SKM-1 (cell line): ENCODE measurements around the gene ZNF607.
"Not testable (repeated sequence)": the region's sequence is repeated elsewhere in the genome, so short reads cannot be mapped to it uniquely, and the experiment has no call there.

Experiments
- DNase-seq: peaks from one replicate; lab custom pipeline; 2025; ENCODE audit not compliant: unreplicated experiment; lab: John Stamatoyannopoulos, UW

Gene ZNF607

GRCh38 chr19:37719111-37719926 lies at the start of gene ZNF607:
Gene ZNF607 (minus strand): TSS chr19:37719761. CDS start chr19:37711618, 8,143 bp downstream.
- peak; percentile 86 for DNase-seq

DNA sequence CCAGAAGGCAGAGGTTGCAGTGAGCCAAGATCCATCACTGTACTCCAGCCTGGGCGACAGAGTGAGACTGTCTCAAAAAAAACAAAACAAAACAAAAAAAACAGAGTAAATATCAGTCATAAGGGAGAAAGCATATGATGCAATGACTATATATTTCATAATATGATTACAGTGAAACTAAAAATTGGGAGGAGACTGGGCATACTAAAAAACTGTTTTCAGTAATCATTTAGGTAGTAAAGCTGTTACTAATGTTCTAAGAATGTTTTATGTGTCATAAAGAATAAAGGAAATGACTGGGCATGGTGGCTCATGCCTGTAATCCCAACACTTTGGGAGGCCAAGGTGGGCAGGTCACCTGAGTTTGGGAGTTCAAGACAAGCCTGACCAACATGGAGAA lies 43.9 kb upstream of the ZNF607 start:
- DNase-seq: no peak

DNA sequence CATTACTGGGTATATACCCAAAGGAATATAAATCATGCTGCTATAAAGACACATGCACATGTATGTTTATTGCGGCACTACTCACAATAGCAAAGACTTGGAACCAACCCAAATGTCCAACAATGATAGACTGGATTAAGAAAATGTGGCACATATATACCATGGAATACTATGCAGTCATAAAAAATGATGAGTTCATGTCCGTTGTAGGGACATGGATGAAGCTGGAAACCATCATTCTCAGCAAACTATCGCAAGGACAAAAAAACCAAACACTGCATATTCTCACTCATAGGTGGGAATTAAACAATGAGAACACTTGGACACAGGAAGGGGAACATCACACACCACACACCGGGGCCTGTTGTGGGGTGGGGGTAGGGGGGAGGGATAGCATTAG lies 38.1 kb upstream of the ZNF607 start:
- DNase-seq: not testable (repeated sequence)

- DNase-seq: no peak
Measured at GRCh38 chr19:37738371-37738770, 18.8 kb upstream of the ZNF607 start.

DNA sequence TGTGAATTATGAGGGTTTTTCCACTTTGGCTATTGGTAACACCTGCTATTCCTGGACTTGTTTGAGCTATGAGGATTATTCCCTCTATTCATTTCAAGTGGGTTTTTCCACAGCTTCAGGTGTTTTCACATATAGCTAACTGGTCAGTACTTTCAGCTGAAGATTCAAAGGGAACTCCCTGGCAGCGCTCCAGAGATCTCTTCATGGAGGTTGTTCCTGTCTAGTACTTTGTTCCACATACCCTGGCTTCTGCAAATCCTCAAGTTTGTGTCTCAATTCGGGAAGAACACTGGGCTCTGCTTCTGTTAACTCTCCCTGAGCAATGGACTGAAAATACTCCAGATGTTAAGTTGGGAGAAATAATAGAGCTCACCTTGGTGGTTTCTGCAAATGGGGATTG lies 5.6 kb upstream of the ZNF607 start:
- DNase-seq: no peak

- no peak for DNase-seq
Measured at GRCh38 chr19:37719927-37720265, 335 bp upstream of the ZNF607 start.

DNA sequence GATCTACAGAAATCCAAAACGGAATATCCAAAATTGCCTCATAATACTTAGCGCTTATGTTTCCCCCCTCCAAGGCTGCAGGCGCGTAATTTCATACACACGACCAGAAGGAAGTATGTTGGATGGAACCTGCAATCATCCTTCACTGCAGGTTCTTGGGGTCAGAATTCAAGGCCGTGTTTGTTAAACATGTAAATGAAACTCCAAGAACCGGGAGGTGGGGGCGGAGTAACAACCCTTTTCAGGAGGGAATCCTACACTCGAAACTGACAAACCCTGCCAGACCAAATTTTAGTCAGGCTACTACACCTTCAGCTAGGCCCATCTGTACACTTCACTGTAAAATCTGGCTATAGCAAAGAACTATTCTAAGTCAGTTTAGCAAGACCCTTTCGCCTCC lies 1.3 kb downstream of the ZNF607 start:
- no peak for DNase-seq

DNA sequence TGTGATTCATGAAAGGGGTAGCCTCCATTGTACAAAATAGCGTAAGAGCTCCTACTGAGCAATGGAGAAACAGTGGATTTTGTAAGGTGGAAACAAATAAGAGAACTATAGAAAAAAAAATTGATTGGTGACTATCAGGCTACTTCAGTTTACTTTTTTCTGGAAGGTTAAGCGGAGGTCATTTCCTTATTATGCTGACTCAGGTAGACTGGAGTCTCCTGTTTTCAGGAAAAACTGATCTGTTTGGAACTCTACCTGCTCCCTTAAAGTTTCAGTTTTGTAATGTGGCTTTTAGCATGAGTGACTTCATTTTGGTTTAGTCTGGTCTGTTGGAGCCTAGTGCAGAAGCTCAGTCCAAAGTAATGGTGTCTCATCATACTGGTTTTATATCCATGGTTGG lies 3.4 kb downstream of the ZNF607 start:
- no peak for DNase-seq

GRCh38 chr19:37706052-37706605 lies 13.4 kb downstream of the ZNF607 start:
- no peak for DNase-seq

DNA sequence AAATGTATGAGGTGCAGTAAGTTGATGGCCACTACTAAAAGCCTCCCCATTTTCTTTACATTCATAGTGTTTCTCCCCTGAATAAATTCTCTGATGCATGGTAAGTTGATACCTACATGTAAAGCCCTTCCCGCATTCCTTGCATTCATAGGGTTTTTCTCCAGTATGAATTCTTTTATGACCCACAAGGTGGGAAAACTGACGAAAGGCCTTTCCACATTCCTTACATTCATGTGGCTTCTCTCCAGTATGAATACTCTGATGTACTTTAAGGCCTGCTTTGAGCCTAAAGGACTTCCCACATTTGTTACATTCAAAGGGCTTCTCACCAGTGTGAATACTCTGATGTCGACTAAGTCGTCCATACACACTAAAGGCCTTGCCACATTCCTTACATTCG lies 20.5 kb downstream of the ZNF607 start:
- no peak for DNase-seq

DNA sequence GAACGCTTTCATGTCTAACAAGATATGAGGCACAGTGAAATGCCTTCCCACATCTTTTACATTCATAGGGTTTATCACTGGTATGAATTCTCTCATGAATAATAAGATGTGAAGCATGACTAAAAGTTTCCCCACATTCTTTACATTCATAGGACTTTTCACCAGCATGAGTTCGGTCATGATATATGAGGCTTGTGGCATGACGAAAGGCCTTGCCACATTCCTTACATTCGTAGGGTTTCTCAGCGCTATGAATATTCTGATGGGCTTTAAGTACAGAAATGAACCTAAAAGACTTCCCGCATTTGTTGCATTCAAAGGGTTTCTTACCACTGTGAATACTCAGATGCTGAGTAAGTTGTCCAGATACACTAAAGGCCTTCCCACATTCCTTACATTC lies 21.3 kb downstream of the ZNF607 start:
- DNase-seq: no peak

DNA sequence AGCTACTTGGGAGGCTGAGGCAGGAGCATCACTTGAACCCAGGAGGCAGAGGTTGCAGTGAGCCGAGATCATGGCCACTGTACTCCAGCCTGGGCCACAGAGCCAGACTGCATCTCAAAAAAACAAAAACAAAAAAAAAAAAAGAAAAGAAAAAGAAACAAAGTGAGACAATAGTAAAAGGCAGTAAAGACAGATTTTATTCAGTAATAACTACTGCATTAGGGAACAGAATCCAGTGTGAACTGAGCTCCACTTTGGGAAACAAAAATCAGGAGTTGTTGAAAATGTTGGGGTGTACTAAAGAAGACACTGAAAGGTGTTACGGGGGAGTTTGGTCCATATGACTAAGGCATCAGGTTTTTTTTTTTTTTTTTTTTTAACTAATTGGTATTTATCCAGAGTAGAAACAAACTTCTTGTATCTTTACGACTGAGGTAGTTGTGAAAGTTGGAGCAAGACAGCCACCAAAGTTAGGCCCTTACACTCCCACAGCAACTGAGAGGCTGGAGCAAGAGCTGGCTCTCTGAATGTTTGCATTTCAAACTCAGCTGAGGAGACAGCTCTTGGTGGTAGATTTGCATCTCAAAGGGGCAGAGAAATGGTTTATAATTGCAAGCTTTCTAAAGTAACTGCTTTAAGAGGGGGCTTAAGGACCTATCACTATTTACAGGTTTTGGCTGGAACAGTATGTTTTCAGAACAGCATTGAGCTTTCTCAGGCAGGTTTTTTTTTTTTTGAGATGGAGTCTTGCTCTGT lies 24.2 kb downstream of the ZNF607 start:
- no peak for DNase-seq

GRCh38 chr19:37692956-37693620 lies 26.5 kb downstream of the ZNF607 start:
- DNase-seq: no peak

- peak; percentile 34 for DNase-seq
Measured at GRCh38 chr19:37691881-37692504, 27.6 kb downstream of the ZNF607 start.

- no peak for DNase-seq
Measured at GRCh38 chr19:37683520-37683919, 36.0 kb downstream of the ZNF607 start.

DNA sequence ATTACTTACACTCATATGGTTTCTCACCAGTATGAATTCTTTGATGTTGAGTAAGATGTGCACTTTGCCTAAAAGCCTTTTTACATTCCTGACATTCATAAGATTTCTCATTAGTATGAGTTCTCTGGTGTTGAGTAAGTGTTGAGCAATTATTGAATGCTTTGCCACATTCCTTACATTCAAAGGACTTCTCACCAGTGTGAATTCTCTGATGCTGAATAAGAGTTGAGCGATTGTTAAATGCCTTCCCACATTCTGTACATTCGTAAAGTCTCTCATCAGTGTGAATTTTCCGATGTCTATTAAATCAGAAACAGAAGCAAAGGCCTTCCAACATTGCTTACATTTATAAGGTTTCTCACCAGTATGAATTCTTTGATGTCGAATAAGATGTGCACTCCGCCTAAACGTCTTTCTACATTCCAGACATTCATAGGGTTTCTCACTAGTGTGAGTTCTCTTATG lies 50.1 kb downstream of the ZNF607 start:
- DNase-seq: no peak

DNA sequence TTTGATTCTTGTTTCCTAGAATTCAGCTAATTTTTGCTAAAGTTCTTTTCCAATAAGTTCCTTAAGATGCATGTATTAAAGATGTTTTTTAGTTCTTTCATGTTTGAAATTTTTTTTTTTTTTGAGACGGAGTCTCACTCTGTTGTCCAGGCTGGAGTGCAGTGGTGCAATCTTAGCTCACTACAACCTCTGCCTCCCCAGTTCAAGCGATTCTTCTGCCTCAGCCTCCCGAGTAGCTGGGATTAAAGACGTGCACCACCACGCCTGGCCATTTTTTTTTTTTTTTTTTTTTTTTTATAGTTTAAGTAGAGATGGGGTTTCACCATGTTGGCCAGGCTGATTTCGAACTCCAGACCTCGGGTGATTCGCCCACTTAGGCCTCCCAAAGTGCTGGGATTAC lies 62.4 kb downstream of the ZNF607 start:
- not testable (repeated sequence) for DNase-seq

- DNase-seq: peak; percentile 59
Measured at GRCh38 chr19:37655689-37656371, 63.7 kb downstream of the ZNF607 start.

- DNase-seq: peak; percentile 41
Measured at GRCh38 chr19:37655301-37655688, 64.3 kb downstream of the ZNF607 start, which contains the start of gene ZFP30. Gene ZFP30 (minus strand): TSS chr19:37655465. CDS start chr19:37647822, 7,643 bp downstream.

- DNase-seq: no peak
Measured at GRCh38 chr19:37654629-37655300, 64.8 kb downstream of the ZNF607 start.
